ENCODE measurements around the gene PPP6R3.

Gene PPP6R3

DNA sequence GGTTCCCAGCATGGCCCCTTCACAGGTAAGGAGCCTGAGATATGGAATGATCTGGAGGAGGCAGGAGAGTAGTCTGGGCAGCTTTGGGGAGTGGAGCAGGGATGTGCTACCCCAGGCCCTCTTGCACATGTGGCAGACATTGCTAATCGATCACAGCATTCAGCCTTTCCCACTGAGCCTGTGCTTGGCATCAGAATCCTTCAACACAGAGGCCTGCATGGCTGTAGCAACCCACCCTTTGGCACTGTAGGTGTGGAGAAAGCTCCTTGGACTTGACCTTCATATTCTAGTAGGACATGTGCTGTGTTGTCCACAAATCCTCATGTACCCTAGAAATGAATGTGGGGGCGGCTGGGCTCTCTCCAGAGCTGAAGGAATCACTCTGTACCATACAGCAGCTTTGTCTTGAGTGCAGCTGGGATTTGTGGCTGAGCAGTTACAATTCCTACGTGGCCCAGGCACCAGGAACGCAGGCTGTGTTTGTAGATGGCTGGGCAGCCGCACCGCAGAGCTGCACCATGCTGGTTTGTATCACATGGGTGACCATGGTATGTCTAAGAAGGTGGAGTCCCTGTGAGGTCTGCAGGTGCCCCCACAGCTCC lies 21.8 kb upstream of the PPP6R3 start:
- no peak overlapping the region for H3K4me2 ChIP-seq (ENCODE audit: low read depth, low read length, poor library complexity, severe bottlenecking)
- no peak overlapping the region for H3K9ac ChIP-seq (ENCODE audit: low read depth, low read length, poor library complexity, severe bottlenecking)
- H3K27me3 ChIP-seq (ENCODE audit: insufficient read depth, low read length, poor library complexity, severe bottlenecking): no peaks in the 10 kb centered on the region
- H3K4me1 ChIP-seq (ENCODE audit: insufficient read depth, low read length, poor library complexity, severe bottlenecking): peaks cover 15% of the 10 kb centered on the region
- H3K79me2 ChIP-seq (ENCODE audit: insufficient read depth, low read length): no peaks in the 10 kb centered on the region
- H3K4me3 ChIP-seq (ENCODE audit: low read length, poor library complexity, severe bottlenecking): no peak overlapping the region
- H3F3A ChIP-seq (ENCODE audit: low read depth): peaks cover 5% of the 10 kb centered on the region; the same call in 1 of the 2 replicates
- TF ChIP-seq EZH2phosphoT487 (IDR thresholded peaks at IDR 0.05; ENCODE audit: borderline replicate concordance): no peak
- TF ChIP-seq, protein P1, sequence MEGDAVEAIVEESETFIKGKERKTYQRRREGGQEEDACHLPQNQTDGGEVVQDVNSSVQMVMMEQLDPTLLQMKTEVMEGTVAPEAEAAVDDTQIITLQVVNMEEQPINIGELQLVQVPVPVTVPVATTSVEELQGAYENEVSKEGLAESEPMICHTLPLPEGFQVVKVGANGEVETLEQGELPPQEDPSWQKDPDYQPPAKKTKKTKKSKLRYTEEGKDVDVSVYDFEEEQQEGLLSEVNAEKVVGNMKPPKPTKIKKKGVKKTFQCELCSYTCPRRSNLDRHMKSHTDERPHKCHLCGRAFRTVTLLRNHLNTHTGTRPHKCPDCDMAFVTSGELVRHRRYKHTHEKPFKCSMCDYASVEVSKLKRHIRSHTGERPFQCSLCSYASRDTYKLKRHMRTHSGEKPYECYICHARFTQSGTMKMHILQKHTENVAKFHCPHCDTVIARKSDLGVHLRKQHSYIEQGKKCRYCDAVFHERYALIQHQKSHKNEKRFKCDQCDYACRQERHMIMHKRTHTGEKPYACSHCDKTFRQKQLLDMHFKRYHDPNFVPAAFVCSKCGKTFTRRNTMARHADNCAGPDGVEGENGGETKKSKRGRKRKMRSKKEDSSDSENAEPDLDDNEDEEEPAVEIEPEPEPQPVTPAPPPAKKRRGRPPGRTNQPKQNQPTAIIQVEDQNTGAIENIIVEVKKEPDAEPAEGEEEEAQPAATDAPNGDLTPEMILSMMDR (conservative IDR thresholded peaks at IDR 0.05; ENCODE audit: low read length): no peak
- peaks cover 3% of the 10 kb centered on the region for H4K20me1 ChIP-seq (ENCODE audit: insufficient read depth, low read length, poor library complexity, severe bottlenecking)
- no peaks in the 10 kb centered on the region for H3K9me3 ChIP-seq (ENCODE audit: insufficient read depth, low read depth, low read length)
- H3K36me3 ChIP-seq (ENCODE audit: insufficient read depth, low read length): peaks cover 43% of the 10 kb centered on the region; the same call in 1 of the 2 replicates
- H2AFZ ChIP-seq (ENCODE audit: low read length): no peak overlapping the region
- H3K9me2 ChIP-seq (replicated peaks; ENCODE audit: low read depth, low read length): no peaks in the 10 kb centered on the region

DNA sequence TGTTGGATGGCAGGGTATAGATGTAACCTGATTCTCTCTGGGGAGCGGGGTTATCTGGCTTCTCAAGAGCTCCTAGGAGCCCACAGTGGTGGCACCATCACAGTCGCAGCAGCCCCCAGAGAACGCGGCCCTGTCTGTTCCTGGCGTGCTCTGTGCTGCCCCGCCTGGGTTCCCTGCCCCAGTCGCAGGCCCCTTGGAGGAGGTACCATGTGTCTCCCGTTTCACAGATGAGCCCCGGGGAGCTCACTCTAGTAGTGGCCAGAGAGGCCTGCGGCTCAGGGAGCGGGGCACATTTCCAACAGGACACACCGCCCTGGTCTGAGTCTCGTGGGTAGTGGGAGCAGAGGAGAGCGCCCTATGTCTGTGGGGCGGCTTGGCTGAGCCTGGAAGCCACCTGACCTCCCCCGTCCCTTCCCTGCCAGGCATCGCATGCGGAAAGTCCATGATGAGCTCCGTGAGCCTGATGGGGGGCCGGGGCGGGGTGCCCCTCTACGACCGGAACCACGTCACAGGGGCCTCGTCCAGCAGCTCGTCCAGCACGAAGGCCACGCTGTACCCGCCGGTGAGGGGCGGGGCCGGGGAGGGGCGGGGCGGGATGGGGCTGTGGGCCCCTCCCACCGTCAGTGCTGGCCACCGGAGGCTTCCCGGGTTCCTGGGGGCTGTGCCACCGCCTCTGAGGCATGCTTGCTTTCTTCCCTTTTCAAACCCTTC lies 21.0 kb upstream of the PPP6R3 start:
- H3K4me1 ChIP-seq (ENCODE audit: insufficient read depth, low read length, poor library complexity, severe bottlenecking): peaks cover 15% of the 10 kb centered on the region
- H3K4me2 ChIP-seq (ENCODE audit: low read depth, low read length, poor library complexity, severe bottlenecking): no peak overlapping the region
- no peak overlapping the region for H3K9ac ChIP-seq (ENCODE audit: low read depth, low read length, poor library complexity, severe bottlenecking)
- TF ChIP-seq, protein P1 (conservative IDR thresholded peaks at IDR 0.05; ENCODE audit: low read length): no peak
- TF ChIP-seq EZH2phosphoT487 (IDR thresholded peaks at IDR 0.05; ENCODE audit: borderline replicate concordance): no peak
- H3K9me2 ChIP-seq (replicated peaks; ENCODE audit: low read depth, low read length): no peaks in the 10 kb centered on the region
- no peaks in the 10 kb centered on the region for H3K79me2 ChIP-seq (ENCODE audit: insufficient read depth, low read length)
- H2AFZ ChIP-seq (ENCODE audit: low read length): no peak overlapping the region
- peaks cover 38% of the 10 kb centered on the region; the same call in 1 of the 2 replicates for H3K36me3 ChIP-seq (ENCODE audit: insufficient read depth, low read length)
- H3K27me3 ChIP-seq (ENCODE audit: insufficient read depth, low read length, poor library complexity, severe bottlenecking): no peaks in the 10 kb centered on the region
- H4K20me1 ChIP-seq (ENCODE audit: insufficient read depth, low read length, poor library complexity, severe bottlenecking): peaks cover 3% of the 10 kb centered on the region
- H3F3A ChIP-seq (ENCODE audit: low read depth): peaks cover 5% of the 10 kb centered on the region; the same call in 1 of the 2 replicates
- no peak overlapping the region for H3K4me3 ChIP-seq (ENCODE audit: low read length, poor library complexity, severe bottlenecking)
- H3K9me3 ChIP-seq (ENCODE audit: insufficient read depth, low read depth, low read length): no peaks in the 10 kb centered on the region

DNA sequence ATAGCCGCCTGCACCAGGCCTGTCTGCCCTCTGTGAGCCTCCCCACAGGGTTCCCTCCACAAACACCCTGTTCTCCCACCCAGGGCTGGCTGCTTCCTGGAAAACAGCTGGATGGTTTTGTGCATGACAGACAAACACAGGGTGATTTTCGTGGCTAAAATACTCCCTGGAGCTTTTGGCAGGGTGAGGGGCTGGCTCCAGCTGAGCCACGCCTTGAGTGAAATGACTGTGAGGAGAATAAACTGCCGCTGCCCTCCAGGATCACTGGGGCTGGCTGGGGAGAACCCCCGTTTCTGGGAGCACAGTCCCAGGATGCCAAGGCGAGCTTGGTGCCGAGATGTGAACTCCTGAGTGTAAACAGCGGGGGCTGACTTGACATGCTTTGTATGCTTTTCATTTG lies 20.3 kb upstream of the PPP6R3 start:
- Histone ChIP-seq H3K9me3 (ENCODE audit: insufficient read depth, low read depth, low read length) (no peaks in the 10 kb centered on the region), H3F3A (ENCODE audit: low read depth) (peaks cover 5% of the 10 kb centered on the region; the same call in 1 of the 2 replicates), H3K79me2 (ENCODE audit: insufficient read depth, low read length) (no peaks in the 10 kb centered on the region), H3K4me1 (ENCODE audit: insufficient read depth, low read length, poor library complexity, severe bottlenecking) (peaks cover 15% of the 10 kb centered on the region), H3K9me2 (replicated peaks; ENCODE audit: low read depth, low read length) (no peaks in the 10 kb centered on the region), H2AFZ (ENCODE audit: low read length) (no peak overlapping the region), H4K20me1 (ENCODE audit: insufficient read depth, low read length, poor library complexity, severe bottlenecking) (peaks cover 3% of the 10 kb centered on the region), H3K9ac (ENCODE audit: low read depth, low read length, poor library complexity, severe bottlenecking) (no peak overlapping the region), H3K4me3 (ENCODE audit: low read length, poor library complexity, severe bottlenecking) (no peak overlapping the region), H3K4me2 (ENCODE audit: low read depth, low read length, poor library complexity, severe bottlenecking) (no peak overlapping the region), H3K27me3 (ENCODE audit: insufficient read depth, low read length, poor library complexity, severe bottlenecking) (no peaks in the 10 kb centered on the region), H3K36me3 (ENCODE audit: insufficient read depth, low read length) (peaks cover 35% of the 10 kb centered on the region; the same call in 1 of the 2 replicates)
- TF ChIP-seq, protein P1 (conservative IDR thresholded peaks at IDR 0.05; ENCODE audit: low read length): no peak
- no peak for TF ChIP-seq EZH2phosphoT487 (IDR thresholded peaks at IDR 0.05; ENCODE audit: borderline replicate concordance)

Data from Loucy (cell line).